Activated CD8-positive, alpha-beta memory T cell treated with anti-CD3 and anti-CD28 coated beads, Interleukin-2, amount 50 U/mL, for 24 hours (primary cell): ENCODE results near the gene RBP5.
"Not testable (repeated sequence)": the region's sequence is repeated elsewhere in the genome, so short reads cannot be mapped to it uniquely, and the experiment has no call there.

Experiments
- DNase-seq: peaks from one replicate; pipeline ENCODE4 v3.0.0-alpha.2; 2020; ENCODE audit errors: extremely low read depth

Gene RBP5

DNA sequence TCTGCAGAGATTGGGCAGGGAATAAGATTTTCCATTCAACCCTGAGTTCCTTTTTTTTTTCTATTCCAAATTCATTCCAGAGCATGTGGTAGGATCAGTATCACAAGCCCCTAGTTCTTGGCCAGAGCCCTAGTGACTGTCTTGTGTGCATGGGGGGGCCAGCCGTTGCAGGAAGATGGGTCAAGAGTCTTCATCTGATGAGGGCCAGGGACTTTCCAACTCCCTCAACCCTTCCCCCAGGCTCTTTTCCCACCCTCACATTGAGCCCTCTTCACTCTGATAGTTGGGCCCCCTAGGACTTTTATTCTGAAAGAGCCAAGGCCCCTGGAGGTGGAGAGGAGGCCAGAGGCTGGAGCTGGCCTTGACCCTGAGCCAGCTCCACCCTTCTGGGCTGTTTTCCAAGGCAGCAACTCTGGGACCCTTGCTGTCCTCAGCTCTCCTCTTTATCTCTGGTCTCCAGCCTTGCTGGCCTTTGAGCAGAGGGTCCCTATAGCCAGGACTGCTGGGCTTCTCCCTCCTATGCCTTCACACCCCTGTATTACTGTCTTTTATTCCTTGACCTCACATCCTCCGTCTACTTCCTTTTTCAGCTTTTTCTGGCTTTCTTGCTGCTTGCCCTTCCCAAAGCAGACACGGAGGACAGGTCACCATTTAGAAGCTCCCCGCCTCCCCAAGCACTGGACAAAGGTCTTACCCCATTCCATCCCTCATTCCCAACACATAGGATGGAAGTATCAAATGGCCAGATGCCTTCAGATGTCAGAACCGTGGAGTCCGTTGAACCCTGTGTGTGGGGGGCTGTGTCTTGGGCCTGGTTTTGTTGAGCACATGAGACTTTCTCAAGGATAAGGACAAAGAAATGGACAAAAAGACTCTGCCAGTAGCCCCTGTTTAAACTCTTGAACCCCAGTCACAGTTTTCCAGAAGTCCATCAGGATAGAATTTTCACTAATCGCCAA lies 5.6 kb downstream of the RBP5 start:
- no peak for DNase-seq

DNA sequence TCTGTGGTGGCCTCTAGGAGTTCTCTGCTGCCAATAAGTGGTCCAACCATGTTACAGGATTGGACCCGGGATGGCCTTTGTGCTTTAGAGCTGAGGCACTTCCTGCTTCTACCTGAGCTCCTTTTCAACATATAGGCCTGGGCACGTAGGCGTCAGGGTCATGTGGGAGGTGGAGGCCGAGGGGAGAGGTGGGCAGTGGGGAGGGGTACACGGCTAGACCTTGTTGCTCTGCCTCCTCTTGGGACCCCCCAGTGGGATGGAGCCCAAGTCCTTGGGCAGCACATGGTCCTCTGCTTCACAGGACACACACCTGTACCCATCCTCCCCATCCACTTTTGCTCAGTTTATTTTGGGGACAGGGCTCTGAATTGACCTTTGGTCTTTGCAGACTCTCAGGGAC lies 7.4 kb downstream of the RBP5 start:
- DNase-seq, result no peak

DNA sequence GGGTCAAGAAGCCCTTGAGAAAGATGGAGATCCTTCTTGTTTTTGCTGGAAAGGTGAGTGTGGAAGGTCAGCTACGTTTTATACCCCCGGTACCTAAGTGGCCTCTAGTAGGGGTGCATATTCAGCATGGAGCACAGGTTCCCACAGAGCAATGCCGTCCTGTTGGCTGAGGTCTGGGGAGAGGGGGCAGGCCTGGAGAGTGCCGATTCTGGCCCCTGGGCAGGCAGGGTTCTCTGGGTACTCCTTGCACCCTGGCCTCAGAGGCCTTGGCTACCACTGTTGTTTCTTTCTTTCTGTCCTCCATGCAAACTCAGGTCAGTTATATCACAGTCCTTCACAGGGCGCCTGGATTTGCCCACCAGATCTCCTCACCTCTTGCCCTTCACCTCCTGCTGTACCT lies 8.5 kb downstream of the RBP5 start:
- no peak for DNase-seq

DNA sequence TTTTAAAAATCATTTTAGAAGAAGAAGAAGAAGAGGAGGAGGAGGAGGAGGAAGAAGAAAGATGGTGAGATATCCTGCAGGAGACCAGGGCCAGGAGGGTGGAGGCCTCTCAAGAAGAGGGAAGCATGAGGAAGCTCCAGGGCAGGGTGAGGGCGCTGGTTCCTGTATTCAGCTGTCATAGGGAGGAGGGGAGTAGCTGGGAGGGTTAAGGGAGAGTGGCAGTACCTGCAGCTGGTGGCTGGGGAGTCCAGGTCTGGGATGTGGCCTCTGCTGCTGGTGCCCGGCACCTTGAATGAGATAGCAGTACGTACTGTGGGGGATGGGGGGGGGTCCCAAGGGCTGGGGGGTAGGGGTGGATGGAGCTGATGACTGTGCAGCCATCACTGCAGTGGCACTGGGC lies 9.8 kb downstream of the RBP5 start:
- no peak for DNase-seq

DNA sequence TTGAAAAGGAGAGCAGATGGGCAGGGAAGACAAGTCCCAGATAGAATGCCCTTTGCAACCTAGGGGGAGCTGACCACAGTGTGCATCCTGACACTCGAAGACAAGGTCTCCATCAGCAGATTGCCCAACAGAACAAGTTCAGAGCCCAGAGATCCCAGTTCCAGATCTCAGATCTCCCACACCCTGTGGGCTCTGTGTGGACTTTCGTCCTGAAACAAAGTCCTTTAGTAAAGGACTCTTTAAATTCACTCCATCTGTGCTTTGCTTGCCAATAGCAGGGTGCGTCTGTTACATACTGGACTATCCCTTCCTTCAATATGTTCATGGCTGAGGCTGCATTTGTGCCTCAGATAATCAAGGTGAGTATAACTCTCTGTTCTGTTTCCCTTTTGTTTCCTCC lies 11.0 kb downstream of the RBP5 start:
- no peak for DNase-seq

DNA sequence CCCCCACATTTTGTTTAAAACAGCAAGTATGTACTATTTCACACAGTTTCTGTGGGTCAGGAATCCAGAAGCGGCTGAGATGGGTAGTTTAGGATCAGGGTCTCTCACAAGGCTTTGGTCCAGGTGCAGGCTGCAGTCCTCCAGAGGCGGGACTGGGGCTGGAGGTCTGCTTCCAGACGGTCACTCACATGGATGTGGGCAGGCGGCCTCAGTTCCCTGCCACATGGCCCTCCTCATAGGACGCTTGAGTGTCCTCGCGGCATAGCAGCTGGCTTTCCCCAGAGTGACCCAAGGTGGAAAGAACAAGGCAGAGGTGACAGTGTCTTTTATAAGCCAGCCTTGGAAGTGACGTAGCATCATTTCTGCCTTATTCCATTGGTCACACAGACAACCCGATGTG lies 11.8 kb downstream of the RBP5 start:
- no peak for DNase-seq

DNA sequence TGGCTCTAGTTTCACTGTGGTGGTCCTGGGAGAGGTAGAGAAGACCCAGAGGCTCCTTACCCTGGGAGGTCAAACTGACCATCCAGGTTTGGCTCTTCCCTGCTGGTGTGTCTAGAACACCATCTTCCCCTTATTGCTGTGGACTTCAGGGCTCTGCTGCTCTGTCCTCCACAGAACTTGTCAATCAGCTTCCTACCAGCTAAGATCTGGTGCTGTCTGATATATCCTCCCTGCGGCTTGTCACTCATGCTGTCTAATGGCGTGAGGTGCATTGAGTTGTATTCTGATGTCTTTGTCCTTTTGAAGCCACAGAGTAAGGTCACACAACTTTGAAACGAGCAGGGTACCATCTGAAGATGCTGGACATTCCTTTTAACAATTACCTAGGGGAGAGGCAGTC lies 12.5 kb downstream of the RBP5 start:
- no peak for DNase-seq

DNA sequence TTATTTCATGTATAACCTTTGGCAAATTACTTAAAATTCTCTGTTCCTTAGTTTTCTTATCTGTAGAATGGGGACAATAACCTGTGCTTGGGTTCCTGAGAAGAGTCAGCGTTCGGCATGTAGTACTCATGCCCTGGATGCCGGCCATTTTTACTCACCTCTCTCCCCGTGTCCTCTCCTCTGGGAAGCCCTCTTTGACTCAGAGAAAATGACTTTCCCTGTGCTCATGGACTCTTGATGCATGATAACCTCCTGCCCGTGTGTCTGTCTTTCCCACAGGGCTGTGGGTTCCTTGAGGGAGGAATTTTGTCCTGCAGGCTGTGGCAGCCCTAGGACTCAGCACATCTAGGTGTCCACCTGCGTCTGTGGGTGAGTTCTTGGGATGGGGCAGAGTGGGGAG lies 13.8 kb downstream of the RBP5 start:
- DNase-seq, result no peak

DNA sequence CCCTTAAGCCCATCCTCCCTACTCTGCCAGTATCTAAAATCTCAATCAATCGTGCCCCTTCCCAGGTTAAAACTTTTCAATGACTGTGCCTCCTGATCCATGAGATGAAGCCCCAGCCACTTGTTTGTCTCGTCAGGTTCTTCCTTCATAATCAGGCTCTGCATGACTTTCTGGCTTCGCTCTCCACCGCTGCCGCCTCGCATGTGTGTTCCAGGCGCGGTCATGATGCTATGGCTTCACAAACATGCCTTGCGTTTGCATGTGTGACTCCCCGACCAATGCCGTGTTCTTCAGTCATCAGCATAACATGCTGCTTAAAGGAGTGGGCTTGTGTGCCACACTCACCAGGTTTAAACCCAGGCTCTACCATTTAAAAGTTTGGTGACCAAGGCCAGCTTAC lies 14.7 kb downstream of the RBP5 start:
- DNase-seq, result no peak

DNA sequence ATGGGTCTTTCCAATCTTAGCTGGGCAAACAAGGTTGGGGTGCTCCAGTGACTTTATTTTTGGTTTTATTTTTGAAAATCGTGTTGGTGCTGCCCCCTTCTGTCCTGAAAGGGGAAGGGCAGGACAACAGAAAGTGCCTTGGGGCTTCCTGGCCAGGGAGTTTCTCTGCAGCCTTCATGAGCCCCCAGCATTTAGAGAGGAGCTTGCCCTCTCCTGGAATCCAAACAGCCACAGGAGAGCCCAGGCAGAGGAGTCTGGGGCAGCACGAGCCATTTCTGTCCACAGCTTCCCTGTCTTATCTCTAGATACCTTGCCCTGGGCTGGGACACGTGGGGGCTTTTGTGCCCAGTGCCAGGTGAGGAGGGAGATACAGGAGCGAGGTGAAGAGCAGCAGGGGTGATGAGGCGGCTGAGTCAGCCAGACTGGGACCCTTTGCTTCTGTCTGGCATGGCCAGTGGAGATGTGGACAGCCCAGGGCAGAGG lies 15.3 kb downstream of the RBP5 start:
- DNase-seq, result no peak

DNA sequence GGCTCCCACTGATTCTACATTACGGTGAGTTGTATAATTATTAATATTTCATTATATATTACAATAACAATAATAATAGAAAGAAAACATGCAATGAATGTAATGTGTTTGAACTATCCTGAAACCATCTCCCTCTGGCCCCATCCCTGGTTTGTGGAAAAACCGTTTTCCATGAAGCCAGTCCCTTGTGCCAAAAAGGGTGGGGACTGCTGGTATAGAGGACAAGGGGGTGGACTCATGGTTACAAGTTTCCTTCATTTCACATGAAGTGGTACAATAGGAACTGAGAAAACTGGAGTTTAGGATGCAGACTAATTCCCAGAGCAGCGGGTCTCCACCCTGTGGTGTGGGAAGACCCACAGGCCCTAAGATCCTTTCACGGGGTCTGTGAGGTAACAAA lies 16.6 kb downstream of the RBP5 start:
- no peak for DNase-seq

DNA sequence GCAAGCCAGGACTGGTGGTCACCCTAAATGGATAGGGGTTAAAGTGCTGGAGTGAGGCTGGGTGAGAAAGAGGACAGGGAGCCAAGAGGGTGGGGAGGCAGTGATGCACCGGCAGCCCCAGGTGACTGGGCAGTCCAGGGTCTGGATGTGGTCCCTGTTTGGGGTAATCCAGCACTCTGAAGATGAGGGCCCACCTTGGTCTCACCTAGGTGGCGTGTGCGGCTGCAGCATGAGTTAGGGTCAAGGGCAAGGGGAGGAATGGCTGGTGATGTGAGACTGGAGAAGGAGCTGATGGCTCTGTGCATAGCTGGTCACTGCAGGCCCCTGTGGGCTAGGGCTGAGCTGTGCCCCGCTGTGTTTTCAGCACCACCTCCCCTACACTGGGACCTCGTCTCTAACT lies 18.0 kb downstream of the RBP5 start:
- no peak for DNase-seq

DNA sequence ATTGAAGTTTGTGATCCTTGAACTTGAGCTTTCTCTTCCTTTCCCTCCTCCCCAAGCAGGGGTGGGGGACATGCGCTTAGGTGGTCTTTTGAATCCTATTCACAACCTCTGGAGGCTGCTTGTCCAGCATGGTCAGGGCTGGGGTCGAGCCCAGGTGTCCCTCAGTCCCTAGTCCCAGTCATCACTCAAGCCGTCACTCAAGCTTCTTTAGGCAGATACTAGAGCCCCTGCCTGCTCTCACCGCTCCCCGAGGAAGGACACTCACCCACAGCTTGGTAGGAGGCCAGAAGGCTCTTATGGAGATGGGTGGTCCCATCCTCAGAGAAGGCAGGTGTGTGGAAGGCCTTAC lies 19.1 kb downstream of the RBP5 start:
- no peak for DNase-seq

DNA sequence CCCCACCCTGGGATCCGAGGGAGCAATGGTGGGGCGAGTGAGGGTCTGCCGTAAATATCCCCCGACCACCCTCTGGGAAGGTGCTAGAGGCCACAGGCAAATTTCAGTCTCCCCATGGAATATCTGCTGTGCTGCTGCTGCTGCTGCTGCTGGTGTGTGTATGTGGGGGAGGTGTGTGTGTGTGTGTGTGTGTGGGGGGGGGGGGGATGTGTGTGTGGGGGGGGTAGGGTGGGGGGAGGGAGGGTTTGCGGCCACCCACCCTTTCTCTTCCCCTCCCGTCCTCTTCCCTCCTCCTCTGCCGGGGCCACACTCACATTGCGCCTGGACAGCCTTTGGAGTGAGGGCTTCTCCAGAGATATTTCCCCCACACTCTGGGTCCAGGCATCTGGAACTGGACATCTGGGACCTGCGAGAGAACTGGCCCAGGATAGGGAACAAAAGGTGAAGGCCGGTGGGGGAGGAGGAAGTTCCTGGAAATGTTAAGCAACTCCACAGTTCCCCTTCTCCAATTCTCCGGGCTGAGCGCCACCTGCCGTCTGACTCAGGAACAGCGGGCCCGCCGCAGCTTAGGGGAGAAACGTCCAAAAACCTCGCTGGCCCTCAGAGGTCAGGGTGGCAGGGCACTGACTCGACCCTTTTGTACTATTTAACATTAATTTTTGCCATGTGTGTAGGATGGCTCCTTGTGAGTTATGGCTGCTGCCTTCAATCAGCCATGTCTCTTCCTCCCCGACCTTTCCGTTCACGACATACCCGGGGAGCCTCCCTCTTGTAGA lies 19.7 kb downstream of the RBP5 start, which contains the start of gene C1RL:
TSS of gene C1RL (minus strand) at position 419 of the 776 bp plus-strand sequence. CDS start at position 385, 34 bp downstream.
- DNase-seq, result peak; percentile 63

DNA sequence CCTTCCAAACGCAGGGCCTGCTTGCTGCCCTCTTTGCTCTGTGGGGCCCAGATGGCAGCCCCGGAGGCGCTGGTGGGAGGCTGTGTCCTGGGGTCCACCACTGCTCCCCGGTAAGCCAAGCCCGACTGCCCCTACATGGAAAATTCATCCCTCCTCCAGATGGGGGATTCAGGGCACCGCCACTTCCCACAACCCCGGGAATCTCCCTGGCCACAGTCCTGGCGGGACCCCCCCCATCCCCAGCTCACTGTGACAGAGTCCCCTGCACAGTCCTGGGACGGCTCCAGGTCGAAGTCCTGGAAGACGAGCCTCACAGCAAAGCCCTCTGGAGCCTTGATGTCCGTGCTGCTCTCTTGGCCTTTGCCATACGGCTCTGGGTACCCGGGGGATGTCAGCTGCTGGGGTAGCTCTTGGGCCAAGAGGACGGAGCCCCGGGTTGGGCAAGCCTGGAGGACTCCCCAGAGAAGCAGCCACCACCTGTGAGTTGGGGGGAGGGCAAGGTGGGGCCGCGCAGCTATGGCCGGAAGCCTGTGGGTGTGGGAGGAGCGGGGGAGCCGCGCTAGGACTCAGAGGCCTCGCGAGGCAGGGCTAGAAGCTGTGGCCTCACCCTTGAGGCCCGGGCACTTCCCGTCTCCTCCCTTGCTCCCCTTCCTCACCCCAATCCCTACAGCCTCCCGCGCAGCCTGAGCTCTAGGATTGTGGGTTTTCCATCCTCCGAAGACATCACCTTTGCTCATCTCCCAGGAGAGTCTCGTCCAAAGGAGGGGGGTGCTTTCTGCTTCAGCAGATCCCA lies 20.5 kb downstream of the RBP5 start:
- DNase-seq, result peak; percentile 47

DNA sequence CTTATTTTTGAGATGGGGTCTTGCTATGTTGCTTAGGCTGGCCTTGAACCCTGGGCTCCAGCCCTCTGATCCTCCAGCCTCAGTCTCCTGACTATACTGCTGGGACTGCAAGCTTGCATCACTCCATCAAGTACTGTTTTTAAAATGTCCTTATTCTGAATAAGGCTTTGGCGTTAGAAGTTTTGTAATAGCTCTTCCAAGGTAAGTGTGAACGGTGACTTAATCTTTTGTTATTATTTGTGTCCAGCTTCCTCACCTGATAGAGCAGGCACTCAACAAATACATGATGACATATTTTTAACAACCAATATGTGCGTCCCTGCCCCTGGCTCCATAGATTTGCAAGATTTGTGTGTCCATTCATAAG lies 21.1 kb downstream of the RBP5 start:
- no peak for DNase-seq

DNA sequence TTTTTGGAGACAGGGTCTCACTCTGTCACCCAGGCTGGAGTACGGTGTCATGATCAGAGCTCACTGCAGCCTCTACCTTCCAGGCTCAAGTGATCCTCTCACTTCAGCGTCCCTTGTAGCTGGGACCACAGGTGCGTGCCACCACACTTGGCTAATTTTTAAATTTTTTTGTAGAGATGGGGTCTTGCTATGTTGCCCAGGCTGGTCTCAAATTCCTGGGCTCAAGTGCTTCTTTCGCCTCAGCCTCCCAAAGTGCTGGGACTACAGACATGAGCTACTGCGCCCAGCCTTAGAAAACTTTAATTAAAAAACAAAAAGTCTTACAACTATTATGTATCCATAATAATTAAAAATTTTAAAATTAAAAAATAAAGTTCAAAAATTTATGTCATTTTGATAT lies 21.5 kb downstream of the RBP5 start:
- DNase-seq, result not testable (repeated sequence)

DNA sequence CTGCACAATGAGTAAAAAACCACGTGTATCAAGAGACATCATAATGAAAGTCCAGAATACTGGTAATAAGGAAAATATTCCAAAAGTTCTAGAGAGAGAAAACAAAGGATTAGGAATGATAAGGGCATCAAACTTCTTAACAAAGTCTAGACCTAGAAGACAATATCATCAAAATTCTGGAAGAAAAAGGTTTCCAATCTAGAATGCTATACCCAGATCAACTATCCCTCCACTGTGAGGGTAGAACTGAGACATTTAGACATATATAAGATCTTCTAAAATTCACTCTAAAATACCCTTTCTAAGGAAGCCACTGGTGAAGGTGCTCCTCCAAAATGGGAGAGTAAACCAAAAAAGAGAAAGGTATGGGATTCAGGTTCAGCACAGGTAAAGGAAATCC lies 22.6 kb downstream of the RBP5 start:
- DNase-seq, result no peak

DNA sequence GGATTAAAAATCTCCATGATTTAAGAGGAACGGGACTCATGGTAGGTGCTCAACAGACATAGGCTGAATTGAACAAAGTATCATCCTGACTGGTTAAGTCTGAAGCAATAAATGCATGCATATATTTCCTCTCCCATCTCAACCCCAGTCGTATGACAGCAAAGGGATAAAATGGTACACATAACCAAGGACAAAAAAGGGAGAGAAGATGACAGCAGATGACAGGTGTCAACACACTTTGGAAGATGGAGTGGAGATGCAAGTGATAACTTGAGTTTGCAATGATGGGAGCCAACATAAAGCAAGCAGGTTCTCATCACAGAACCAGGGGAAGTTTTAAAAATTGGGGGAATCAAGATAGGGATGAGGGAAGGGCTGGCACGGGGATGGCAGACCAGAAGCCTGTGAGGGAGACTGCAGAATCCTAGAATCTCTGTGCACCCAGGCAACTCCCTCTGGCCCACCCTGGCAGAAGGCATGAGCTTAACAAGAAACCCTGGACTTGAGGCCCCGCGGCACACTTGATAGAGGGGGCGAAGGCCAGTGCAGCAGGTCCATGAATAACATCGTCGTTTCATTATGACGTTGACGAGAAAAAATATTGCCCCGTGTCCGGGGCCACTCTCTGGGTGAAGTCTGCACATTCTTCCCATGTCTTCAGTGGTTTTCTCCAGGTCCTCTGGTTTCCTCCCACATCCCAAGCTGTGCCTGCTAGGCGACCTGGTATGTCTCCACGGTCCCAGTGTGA lies 24.7 kb downstream of the RBP5 start:
- no peak for DNase-seq

DNA sequence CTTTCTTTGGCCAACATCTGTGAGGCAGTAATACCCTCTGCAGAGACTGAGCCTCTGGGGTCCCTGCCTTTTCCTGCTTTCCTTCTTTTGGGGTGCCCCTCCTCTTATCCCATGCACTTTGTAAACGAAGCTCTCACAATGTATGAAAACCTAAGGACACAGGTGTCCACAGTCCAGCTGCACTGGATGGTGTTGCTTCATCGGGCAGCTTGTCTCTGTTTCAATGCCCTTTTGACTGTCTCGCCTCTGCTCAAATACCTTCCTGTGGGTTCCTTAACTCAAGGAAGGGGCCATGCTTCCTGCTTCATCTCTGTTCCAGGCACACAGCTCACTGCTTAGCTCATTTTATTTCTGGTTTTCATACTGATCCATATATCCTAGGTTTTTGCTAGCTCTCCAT lies 26.1 kb downstream of the RBP5 start:
- DNase-seq, result no peak

DNA sequence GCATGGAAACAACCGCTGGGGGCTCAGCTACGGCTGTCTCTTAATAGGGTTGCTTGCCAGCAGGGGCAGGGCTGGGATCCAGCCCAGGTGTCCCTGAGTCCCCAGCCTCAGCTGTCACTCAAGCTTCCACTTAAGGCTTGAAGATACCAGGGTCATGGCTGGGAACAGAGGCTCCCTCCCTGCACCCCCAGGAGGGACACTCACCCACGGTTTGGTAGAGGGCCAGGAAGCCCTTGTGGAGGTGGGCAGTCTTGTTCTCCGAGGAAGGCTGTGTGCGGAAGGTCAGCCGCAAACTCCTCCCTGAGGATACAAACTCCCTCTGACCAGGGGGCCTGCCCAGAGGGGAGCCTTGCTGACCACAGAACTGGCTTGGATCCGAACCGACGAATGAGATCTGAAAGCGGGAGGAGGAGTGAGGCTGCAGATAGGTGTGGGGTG lies 27.0 kb downstream of the RBP5 start:
- DNase-seq, result no peak
